Activated gamma-delta T cell treated with Interleukin-2 at 50 U/mL for 16 hours (primary cell): Measurements from ENCODE around the gene LRFN2.

Experiments used
- DNase-seq: peaks from one replicate; pipeline ENCODE4 v3.0.0-alpha.2; 2020

The LRFN2 gene

DNA sequence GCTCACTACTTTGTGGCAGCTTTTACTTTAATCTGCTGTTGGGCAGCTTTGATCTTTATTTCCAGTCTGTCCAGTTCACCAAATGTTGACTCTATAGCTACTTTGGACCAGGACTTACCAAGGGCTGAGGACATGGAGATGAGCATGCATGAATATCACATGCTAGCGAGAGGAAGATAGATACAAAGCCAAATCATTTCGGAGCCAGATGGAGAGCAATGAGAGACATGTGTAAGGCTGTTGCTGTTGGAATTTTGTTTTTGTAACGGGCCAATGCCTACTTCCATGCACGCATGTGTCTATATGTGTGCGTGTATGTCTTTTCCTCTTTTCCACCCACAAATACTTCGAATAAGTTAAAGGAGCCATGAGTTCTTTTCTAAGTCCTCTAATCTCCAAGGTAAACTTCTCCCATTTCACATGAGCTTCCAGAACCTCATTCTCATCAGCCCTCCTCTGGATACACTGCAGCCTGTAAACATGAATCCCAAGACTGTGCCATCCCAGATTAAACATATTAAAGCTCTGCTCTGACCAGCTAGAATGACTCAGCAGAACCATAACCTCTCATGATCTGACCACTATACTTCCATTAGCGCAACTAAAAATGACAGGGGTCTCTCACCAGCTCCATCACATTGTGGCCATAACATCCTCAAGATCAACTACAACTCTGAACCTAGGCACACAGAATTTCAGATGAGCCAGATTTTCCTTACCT, 160.7 kb downstream of the LRFN2 start:
- DNase-seq, result no peak

DNA sequence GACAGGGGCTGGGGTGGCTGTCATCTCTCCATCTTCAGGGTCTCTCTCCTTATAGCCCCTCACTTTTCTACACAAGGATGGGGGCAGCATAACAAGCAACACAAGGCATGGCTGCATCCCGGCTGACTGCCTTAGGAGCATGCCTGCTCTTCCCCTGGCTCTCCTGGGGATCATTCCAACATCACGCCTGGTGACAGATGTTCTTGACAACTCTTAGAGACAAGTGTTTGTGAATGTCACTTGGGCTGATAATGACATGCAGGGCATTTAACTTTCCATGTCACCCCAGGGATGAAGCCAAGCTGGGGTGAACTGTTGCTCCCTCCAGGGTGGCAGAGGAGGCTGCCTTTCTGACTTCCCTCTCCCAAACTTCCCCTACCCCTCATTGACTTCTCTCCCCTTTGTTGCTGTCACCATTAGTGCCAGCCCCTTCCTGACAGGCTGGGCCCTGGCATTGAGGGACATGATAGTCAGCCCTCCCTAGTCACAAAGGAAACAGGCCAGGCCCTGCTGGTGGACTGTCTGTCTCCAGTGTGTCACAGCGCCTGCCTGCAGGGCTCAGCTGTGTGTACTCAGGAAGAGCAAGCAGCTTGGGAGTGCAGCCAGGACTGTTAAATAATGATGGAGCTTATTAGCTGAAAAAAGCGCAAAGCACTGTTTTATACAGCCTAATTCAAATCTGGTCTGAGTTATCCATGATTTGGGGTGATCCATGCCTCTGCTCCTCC, 161.8 kb downstream of the LRFN2 start:
- no peak for DNase-seq

DNA sequence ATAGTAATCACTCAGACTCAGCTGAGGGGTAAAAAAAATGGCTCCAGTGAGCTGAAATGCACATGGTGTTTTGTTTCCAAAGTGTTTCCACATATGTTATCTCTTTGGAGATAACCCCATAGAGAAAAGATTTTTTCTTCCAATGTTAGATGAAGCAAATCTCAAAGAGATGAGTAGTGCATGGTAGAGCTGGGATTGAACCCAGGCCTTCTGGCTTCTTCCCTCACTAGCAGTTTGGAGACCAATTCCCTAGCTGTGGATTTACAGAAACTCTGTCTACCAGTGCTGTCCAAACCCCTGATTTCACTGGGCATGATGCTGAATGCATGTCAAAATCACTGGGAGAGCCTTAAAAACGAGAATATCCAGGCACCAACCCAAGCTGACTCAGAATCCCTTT, 165.1 kb downstream of the LRFN2 start:
- DNase-seq, result no peak

DNA sequence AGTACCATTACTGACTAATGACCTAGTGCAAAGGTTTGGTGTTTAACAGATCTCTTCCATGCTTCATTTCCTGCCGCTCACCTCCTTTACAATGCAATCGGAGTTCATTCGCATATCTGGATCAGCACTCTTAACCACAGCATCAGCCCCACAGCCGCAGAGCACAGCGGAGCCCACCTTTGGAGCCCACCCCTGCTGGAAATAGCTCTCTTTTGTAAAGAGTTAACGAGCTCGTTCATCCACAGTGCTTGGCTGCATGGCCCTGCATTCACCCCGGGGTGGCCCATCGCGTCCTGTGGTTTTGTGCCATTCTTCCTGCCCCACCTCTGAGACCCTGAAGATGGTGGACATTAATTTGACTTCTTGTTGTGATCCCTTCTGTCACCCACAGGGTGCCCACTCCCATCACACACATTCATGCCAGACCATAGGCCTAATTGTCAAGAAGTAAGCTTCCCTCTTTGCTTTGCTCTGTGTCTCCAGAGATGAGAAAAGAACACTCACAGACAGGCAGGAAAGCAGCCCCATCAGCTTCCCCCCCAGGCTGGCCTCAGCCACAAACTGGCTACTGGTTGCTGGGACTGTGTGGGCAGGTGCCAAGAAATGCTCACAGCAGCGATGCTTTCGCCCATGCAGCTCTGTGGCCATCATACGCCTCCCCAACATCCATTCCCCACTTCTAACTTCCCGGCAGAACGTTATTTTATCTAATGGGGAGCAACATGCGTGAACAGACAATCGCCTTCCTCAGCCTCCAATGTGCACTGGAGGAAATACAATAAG, 167.0 kb downstream of the LRFN2 start:
- no peak for DNase-seq

DNA sequence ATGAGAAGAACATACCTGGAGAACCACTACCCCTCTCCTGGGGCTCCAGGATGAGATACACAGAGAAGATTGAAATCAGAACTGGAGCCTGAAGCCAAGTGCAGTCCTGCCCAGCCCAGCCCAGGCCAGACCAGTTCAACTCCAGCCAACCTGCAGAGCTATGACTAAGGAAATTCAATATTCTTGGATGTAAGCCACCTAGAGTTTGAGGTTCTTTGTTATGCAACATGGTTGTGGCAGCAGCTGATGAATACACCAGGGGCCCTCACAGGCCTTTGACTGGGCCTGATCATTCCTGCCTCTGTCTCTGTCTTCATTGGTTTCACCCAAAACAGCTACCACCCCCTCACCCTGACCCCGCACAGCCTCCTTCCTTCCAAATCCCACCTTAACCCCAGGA, 167.8 kb downstream of the LRFN2 start:
- no peak for DNase-seq

DNA sequence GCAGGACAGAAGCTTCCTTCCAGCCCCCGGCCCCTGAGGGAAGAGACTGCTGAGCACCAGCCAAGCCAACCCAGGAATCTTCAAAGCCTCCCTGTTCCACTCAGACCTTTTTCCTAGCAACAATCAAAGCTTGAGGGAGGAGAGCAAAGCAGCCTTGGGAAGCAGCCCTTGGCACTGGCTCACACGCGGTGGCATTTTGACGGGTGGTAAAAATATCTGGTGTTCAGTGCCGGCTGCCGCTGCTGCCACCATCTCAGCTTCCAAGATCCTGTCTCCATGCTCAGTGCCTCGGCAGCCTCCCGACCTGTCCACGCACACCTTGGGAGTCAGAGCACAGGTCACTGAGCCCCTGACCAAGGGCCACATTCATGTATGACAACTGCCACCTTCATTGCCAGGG, 170.1 kb downstream of the LRFN2 start:
- DNase-seq, result no peak

DNA sequence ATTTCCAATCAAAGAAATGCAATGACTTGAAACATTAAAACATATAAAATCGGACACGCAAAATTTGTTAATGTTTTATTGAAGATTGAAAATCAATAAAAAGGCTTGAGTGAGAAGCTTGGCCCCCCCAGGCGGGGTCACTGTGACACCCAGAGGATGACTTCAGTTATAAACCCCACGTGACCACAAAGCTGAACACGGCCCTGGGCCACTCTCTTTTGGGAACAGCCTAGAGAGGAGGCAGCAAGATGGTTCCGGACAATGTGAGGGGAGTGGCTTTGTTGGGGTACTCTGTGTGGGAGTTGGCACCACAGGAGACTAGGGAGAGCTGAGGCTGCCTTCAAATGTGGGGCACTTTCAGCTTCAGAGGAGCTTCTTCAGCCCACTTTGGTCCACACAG, 172.5 kb downstream of the LRFN2 start:
- DNase-seq, result no peak

DNA sequence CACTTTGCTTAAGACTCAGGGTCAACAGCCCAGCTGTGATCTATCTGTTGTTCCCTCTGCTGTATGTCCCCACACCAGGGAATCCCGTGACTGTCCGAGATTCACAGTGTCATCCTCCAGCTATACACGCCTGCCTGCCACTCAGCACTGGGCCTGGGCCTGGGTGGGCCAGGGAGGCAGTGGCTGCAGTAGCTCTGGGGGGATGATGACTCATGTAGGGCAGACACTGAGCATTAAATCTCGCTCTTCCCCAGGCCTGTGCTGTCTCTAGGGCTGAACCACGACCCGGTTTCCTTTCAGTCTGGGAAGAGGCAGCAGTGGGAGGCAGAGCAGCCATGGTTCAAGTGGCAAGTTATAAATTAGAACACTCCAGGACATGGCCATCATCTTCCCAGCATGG, 173.9 kb downstream of the LRFN2 start:
- DNase-seq, result no peak

DNA sequence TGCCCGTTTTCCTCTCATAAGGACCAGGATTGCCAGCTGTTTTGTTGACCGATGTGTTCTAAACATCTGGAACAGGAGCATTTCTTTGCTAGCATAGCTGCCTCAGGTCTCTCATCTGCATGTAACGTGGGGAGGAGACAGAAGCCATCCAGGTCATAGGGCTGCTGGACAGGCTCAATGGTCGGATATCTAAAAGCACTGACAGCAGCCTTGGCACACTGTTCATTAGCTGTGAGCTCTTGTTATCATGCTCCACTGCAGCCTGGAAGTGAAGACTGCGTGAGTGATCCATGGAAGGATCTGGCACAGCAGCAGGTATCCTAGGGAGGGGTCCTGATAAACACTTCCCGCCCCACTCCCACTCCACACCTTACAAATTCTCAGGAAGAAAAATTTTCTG, 175.3 kb downstream of the LRFN2 start:
- DNase-seq, result no peak

DNA sequence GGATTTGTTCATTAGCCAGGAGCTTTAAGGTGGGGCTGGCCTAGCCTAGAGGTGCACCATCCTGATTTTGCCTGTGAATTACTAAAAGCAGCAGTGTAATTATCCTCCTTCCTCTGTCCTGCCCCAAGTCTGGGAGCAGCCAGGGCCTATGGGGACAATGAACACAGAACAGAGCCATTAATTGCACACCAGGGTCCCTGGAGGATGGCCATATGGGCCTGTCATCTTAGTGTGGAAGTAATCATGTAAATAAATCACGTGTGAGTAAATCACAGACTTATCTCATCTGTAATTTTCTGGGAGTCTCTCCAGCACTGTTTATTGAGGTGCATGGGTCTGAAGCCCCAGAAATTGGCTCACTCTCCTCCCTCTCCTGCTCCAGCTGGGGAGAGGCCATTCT, 176.3 kb downstream of the LRFN2 start:
- no peak for DNase-seq

DNA sequence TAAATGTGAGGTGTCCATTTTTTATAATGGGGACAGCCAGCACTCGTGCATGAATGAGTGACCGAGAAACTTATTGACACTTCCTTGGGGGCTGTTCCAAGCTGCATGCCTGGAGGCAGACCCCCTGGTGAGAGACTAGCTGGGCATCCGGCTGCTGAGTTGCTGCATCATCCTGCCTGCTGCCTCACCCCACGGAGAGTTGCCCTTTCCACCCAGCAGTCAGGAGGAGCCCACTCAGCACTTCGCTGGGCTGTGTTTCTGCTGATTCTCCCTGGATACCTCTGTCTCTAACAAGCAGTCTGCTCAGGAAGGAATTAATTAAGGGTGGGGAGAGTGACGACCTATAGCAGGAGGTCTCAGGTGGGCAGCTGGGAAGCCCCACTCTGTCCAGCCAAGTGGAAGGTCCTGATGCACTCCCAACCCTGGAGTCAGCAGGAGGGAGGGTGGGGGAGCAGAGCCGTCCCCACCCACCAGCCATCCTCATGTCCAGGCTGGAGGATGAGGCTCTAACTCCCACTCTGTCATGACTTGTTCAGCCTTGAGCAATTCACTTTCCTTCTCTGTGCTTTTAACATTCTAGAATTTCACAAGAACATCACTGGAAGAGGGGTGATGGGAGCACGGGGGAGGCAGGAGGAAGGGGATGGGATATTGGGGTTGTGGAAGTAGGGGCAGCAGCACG, 177.3 kb downstream of the LRFN2 start:
- no peak for DNase-seq

DNA sequence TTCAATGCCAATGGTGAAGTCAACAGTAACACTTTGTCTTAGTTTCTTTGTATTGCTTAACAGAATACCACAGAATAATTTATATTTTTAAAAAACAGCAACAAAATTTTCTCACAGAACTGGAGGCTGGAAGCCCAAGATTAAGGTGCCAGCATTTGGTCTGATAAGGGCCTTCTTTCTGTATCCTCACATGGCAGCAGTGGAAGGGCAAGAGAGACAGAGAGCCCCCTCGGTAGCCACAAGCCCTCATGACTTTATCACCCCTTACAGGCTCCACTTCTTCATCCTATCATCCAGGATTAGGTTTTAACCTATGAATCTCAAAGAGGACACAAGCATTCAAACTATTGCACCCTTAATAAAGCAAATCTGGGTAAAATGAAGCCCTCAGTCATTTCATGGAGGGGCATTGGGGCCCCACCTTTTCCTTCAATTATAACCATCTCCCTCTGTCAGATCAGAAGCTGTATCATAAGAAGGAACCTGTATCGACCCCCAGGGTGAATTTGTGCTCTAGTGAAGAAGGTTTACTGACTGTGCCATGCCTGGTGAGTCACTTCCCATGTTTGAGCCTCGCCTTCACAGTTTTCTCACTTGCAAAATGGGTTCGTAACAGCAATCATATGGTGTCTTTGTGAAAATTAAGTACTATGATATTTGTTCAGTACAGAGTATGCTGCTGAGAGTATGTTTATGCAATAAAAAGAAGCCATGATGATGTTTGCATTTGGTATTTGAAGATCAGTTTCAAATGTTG, 178.2 kb downstream of the LRFN2 start:
- DNase-seq, result no peak

DNA sequence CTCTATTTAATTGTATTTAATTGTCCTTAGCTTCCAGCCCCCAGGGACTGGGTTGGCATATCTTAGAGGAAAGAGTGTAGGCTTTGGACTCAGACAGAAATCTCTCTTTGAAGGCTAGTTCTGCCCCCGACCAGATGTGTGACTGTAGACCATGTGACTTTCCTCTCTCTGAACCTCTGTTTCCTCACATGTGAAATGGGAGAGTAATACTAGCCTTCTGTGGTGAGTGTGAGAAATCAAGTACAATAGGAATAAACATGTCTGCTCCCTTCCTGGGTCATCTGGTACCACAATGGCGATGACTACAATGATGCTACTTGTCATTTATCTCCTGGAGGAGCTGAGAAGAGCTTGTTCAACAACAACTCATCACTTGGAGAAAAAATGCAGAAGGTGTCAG, 179.9 kb downstream of the LRFN2 start:
- no peak for DNase-seq

DNA sequence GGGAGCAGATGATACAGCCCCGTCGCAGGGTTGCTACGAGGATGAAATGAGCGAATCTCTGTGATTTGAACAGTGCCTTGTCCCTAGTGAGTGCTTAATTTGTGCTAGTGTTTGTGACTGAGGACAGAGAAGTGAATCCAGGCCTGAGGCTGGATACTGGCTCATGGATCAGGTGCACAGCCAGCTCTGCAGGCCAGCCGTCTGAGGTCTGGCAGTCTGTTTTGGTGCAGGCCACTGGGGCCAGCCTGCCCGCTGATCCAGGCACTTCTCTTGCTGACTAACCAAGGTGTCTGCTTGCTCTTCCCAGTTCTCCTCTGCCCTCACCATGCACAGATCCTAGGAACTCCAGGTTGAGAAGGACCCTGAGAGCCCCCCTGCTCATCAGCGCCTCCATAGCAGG, 181.0 kb downstream of the LRFN2 start:
- no peak for DNase-seq

DNA sequence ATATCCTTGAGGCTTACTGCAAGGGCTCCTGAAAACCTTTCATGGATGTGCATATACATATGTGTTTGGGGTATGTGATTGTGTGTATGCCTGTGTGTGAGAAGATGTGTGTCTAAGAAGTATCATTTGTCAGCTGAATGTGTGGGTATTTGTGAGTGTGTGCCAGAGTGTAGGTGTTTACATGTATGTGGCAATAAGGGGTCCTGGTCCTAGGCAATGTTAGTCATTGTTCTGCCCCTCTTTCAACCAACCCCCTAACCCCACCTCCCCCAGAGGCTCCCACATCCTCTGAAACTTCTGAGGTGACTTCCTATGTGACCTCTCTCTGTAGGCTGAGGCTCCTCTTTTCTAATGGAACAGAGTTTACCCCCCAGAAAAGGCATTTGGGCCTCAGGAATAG, 186.4 kb downstream of the LRFN2 start:
- no peak for DNase-seq

DNA sequence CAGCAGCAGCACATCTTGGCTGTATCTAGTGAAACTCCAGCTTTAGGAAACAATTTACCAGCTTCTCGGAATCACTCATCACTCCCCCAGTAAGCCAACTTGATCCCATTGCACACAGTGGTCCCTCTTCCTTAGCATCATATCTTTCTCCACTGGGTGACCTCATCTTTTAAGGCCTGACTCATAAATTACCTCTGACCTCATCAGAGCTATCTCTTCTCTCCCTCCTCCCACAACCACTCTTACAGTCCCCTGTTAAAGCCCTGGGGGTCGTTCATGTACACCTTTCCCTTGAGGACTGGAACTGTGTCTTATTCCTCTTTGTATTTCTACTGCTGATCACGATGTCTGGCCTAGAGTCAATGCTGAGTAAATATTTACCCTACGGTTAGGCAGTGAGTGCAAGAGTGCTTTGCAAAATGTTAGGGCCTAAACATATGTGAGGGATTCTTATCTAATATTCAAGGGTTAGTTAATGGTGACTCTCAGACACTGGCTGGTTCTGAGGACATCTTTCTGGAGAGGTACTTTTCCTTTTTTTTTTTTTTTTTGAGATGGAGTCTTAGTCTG, 187.2 kb downstream of the LRFN2 start:
- DNase-seq, result no peak

DNA sequence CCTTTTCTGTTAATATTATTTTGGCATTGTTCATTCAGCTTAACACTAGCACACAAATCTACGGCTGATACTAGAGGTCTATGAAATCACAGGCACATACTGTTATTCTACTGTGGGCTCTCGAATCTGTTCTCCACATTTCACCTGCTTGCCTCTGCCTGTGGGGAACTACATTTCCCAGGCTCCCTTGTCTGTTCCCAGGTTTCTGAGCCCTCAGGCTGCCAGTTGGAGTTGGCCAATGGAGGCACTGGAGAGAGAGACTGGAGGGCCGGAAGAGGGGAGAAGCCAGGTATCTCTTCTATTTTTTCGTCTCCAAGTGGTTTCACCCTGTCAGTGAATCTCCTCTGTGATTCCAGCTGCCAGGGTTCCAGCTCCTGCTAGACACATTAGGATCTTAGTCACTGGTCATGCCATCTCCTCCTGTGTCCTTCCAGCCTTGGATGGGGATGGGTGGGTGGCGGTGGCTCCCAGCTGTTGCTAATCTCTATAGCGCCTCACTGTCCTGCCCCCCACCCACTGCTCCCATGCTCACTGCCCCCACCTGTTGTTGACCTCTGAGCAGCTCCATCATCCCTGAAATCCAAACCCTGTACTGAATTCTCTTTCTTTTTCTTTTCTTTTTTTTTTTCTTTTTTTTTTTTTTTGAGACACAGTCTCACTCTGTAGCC, 188.2 kb downstream of the LRFN2 start:
- no peak for DNase-seq

DNA sequence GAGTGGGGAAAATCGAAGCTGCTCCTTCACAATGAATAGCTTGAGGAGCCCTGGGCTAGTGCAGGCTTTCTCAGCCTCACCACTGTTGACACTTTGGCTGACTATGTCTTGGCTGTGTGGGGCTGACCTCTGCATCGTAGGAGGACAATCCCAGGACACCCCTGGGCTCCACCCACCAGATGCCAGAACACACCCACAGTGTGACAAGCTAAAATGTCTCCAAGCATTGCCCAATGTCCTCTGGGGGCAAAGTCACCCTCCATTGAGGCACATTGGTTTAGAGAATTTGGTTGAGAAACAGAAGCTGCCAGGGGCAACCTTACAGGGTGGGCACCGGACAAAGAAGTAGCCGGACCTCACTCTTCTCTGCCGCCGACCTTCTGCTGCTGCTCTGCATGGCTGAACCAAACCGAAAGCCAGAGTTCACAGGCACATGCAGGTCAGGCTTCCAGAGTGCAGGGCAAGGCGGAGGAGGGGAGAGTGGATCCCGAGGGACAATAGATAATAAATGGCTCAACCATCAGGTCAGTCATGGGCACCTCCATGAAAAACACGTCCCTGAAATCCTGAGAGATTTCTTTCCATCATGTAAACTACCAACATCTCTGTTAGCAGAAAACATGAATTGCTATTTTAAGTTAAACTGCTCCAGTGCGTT, 189.0 kb downstream of the LRFN2 start:
- no peak for DNase-seq

DNA sequence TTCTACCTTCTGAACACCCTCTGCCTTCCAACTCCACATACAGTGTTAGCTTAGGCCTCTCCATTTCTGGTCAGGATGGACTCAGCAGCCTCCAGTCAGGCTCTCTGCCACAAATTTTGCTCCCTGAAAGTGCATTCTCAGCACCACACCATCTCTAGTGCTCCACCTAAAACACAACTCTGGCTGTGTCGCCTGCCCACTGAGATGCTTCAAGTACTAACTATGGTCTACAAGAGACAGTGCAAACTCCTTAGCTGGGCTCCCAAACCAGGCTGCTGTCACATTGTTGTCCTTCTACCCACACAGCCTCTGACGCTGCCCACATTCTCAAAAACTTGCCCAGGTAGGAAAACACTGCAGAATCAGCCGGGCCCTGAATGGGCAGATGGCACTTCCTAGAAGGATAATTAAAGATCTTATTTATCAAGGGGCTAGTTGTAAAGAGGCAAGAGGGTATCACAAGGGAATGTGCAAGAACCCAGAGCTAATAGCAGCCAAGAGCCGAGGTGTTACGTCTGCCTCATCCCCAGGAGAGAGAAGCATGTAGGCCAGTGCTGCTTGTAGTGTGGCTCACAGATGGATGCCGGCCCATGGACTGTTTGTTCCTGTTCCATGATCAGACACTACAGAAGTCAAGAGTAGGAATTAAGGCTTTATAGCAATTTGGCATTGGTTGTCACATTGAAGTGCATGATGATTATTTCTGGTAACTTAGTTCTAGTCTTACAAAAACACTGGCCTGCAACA, 189.7 kb downstream of the LRFN2 start:
- no peak for DNase-seq

DNA sequence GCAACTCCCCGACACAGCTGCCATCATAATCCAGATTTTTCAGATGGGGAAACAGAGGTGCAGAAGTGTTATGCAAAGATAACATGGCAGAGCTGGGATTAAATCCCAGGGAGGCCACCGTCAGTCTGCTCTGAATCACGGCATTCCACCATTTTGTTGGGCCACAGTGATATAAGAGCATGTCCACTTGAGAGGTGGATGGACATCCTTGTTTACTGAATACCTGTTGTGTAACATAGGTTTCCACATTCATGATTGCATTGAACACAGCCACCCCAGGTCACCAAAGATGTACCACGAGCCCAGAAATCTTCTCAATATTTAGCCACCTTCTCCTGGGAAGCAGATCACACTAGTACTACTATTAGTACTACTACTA, 191.5 kb downstream of the LRFN2 start:
- DNase-seq, result no peak
